OCI-LY7 (cell line): Measurements from ENCODE around the gene MAN1A1.

Source experiments
- EZH2phosphoT487 ChIP-seq: fragments of 200-600 bp; sonication (generic); IDR thresholded peaks from 2 replicates; pipeline ENCODE4 v1.6.1; 2018; ENCODE audit warnings: low read depth, borderline replicate concordance, mild to moderate bottlenecking, mixed run types, antibody characterized with exemption, low read length, moderate library complexity, mixed read lengths
- TF ChIP-seq, protein P1 (sequence below): fragments of 200-600 bp; sonication (generic); conservative IDR thresholded peaks from 2 replicates; pipeline ENCODE4 v1.5.1; 2014; ENCODE audit warnings: mild to moderate bottlenecking, antibody characterized with exemption, low read length, moderate library complexity, mixed read lengths

DNA sequence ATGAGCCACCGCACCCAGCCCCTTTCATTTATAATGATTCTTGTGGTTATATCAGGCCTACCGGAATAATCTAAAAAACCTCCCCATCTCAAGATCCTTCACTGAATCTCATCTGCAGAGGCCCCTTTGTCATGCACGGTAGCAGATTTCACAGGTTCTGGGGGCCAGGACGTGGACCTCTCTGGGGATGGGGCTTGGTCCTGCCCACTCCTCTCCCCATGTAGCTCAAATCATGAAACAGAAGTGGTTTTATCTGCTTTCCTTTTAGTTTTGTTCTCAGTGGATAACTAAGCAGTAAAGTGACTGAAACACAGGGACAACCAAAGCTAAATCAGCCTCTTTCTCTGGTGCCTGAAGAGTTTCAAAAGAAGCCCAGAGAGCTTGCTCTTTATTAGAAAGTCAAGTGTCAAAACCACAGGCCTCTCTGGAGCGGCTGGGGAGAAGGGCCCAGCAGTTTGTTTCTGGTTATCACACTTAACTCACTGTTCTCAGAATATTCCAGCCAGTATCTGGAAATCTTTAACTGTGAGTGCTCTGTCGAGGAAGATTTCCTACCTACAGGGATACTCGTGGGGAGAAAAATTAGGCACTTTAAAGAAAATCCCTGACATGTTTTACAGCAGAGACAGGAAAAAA is 210.5 kb downstream of the MAN1A1 start:
- TF ChIP-seq, protein P1, sequence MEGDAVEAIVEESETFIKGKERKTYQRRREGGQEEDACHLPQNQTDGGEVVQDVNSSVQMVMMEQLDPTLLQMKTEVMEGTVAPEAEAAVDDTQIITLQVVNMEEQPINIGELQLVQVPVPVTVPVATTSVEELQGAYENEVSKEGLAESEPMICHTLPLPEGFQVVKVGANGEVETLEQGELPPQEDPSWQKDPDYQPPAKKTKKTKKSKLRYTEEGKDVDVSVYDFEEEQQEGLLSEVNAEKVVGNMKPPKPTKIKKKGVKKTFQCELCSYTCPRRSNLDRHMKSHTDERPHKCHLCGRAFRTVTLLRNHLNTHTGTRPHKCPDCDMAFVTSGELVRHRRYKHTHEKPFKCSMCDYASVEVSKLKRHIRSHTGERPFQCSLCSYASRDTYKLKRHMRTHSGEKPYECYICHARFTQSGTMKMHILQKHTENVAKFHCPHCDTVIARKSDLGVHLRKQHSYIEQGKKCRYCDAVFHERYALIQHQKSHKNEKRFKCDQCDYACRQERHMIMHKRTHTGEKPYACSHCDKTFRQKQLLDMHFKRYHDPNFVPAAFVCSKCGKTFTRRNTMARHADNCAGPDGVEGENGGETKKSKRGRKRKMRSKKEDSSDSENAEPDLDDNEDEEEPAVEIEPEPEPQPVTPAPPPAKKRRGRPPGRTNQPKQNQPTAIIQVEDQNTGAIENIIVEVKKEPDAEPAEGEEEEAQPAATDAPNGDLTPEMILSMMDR = no peak
- TF ChIP-seq EZH2phosphoT487 = no peak
